DND-41 (cell line): Measurements from ENCODE around the gene MANSC4.

Experiments used
- ATAC-seq: fragments of 200-7000 bp; cut with Tn5 transposase; 3 replicates; pipeline ENCODE4 v1.9.1; 2021; ENCODE audit warnings: low read depth; ENCODE audit not compliant: insufficient read depth
- DNase-seq: peaks from one replicate; pipeline ENCODE4 v3.0.0-alpha.2; 2020
- H2AFZ ChIP-seq: 2 replicates; pipeline ENCODE4 v1.6.0; 2012; ENCODE audit warnings: low read depth, low read length
- H3K27ac ChIP-seq: 2 replicates; pipeline ENCODE4 v1.5.1; 2012; ENCODE audit warnings: low read length, inconsistent platforms
- H3K27me3 ChIP-seq: fragments of 200-600 bp; sonication (generic); 2 replicates; pipeline ENCODE4 v1.6.0; 2012; ENCODE audit warnings: low read length, mild to moderate bottlenecking, inconsistent platforms; ENCODE audit not compliant: insufficient read depth, poor library complexity
- H3K36me3 ChIP-seq: 2 replicates; pipeline ENCODE4 v1.5.1; 2012; ENCODE audit warnings: low read length, inconsistent platforms; ENCODE audit not compliant: insufficient read depth
- H3K4me1 ChIP-seq: 2 replicates; pipeline ENCODE4 v1.5.1; 2012; ENCODE audit warnings: mild to moderate bottlenecking, low read length; ENCODE audit not compliant: insufficient read depth
- H3K4me2 ChIP-seq: 2 replicates; pipeline ENCODE4 v1.6.0; 2012; ENCODE audit warnings: mild to moderate bottlenecking, moderate library complexity, low read length, inconsistent platforms; ENCODE audit not compliant: insufficient read depth
- H3K4me3 ChIP-seq, 2 experiments: fragments of 200-600 bp in 1 of 2; shearing (Covaris generic) in 1 of 2; 2 replicates each; pipeline ENCODE4 v1.5.1; 2012 to 2016; ENCODE audit warnings: inconsistent platforms in 2 of 2, low read length in 2 of 2, mild to moderate bottlenecking in 2 of 2, low read depth in 1 of 2, moderate library complexity in 1 of 2
- H3K79me2 ChIP-seq: 2 replicates; pipeline ENCODE4 v1.6.0; 2012; ENCODE audit warnings: low read length, inconsistent platforms; ENCODE audit not compliant: insufficient read depth
- H3K9ac ChIP-seq: 2 replicates; pipeline ENCODE4 v1.6.0; 2012; ENCODE audit warnings: low read depth, mild to moderate bottlenecking, inconsistent platforms, low read length, moderate library complexity
- H3K9me3 ChIP-seq: 2 replicates; pipeline ENCODE4 v1.5.1; 2012; ENCODE audit warnings: low read length, moderate library complexity, mild to moderate bottlenecking, inconsistent platforms; ENCODE audit not compliant: insufficient read depth, severe bottlenecking
- H4K20me1 ChIP-seq: 2 replicates; pipeline ENCODE4 v1.6.0; 2012; ENCODE audit warnings: low read length; ENCODE audit not compliant: insufficient read depth
- CTCF ChIP-seq: IDR thresholded peaks from 2 replicates; pipeline ENCODE4 v1.5.1; 2012; ENCODE audit warnings: borderline replicate concordance, low read length, moderate library complexity, mild to moderate bottlenecking; ENCODE audit not compliant: poor library complexity, severe bottlenecking; ENCODE audit errors: extremely low read depth
- EZH2 ChIP-seq: IDR thresholded peaks from 3 replicates; pipeline ENCODE4 v1.6.1; 2012; ENCODE audit warnings: borderline replicate concordance, low read depth, mild to moderate bottlenecking, moderate library complexity, low read length, inconsistent platforms; ENCODE audit not compliant: severe bottlenecking

MANSC4 gene

GRCh38 chr12:27771481-27772327 lies 8.3 kb downstream of the MANSC4 start:
- TF ChIP-seq CTCF: no peak
- no peak for TF ChIP-seq EZH2
- H3K9ac ChIP-seq: no peak overlapping the region
- H3K9me3 ChIP-seq: no peaks in the 10 kb centered on the region
- no peak overlapping the region for H2AFZ ChIP-seq
- ATAC-seq (no peak), DNase-seq (no peak)
- H3K27ac ChIP-seq: no peak overlapping the region
- no peaks in the 10 kb centered on the region for H4K20me1 ChIP-seq
- no peak overlapping the region for H3K4me2 ChIP-seq
- no peaks in the 10 kb centered on the region for H3K4me1 ChIP-seq
- no peak overlapping the region for H3K4me3 ChIP-seq
- no peaks in the 10 kb centered on the region for H3K36me3 ChIP-seq
- no peaks in the 10 kb centered on the region for H3K27me3 ChIP-seq
- H3K79me2 ChIP-seq: no peaks in the 10 kb centered on the region

GRCh38 chr12:27769142-27769673 lies 10.8 kb downstream of the MANSC4 start:
- no peaks in the 10 kb centered on the region for H4K20me1 ChIP-seq
- no peak for ATAC-seq
- H3K4me3 ChIP-seq: no peak overlapping the region
- H2AFZ ChIP-seq: no peak overlapping the region
- H3K79me2 ChIP-seq: no peaks in the 10 kb centered on the region
- no peak overlapping the region for H3K4me2 ChIP-seq
- TF ChIP-seq CTCF (no peak), EZH2 (no peak)
- no peaks in the 10 kb centered on the region for H3K4me1 ChIP-seq
- H3K27me3 ChIP-seq: no peaks in the 10 kb centered on the region
- no peak for DNase-seq
- no peaks in the 10 kb centered on the region for H3K9me3 ChIP-seq
- H3K9ac ChIP-seq: no peak overlapping the region
- no peaks in the 10 kb centered on the region for H3K36me3 ChIP-seq
- H3K27ac ChIP-seq: no peak overlapping the region

GRCh38 chr12:27766587-27766986 lies 13.4 kb downstream of the MANSC4 start:
- Histone ChIP-seq H3K27ac (no peak overlapping the region), H3K36me3 (no peaks in the 10 kb centered on the region), H4K20me1 (no peaks in the 10 kb centered on the region), H2AFZ (no peak overlapping the region), H3K4me2 (no peak overlapping the region), H3K4me3 (no peak overlapping the region), H3K9ac (no peak overlapping the region), H3K79me2 (no peaks in the 10 kb centered on the region), H3K27me3 (no peaks in the 10 kb centered on the region), H3K4me1 (peaks cover 7% of the 10 kb centered on the region), H3K9me3 (no peaks in the 10 kb centered on the region)
- no peak for TF ChIP-seq EZH2
- TF ChIP-seq CTCF: no peak
- no peak for ATAC-seq
- no peak for DNase-seq
